Breast epithelium (tissue), 3 donors: ENCODE measurements around the gene CS.

Experiments used
- POLR2A ChIP-seq: fragments of 450-650 bp; IDR thresholded peaks from one replicate; pipeline ENCODE4 v1.6.1; 2016; ENCODE audit warnings: antibody characterized with exemption, mild to moderate bottlenecking, moderate library complexity
- TF ChIP-seq, protein P1 (sequence below), 3 donors: fragments of 450-650 bp; IDR thresholded peaks; one replicate each; pipeline ENCODE4 v1.5.1; 2016 to 2017; ENCODE audit warnings: antibody characterized with exemption in 3 of 3, mild to moderate bottlenecking in 3 of 3, moderate library complexity in 3 of 3

DNA sequence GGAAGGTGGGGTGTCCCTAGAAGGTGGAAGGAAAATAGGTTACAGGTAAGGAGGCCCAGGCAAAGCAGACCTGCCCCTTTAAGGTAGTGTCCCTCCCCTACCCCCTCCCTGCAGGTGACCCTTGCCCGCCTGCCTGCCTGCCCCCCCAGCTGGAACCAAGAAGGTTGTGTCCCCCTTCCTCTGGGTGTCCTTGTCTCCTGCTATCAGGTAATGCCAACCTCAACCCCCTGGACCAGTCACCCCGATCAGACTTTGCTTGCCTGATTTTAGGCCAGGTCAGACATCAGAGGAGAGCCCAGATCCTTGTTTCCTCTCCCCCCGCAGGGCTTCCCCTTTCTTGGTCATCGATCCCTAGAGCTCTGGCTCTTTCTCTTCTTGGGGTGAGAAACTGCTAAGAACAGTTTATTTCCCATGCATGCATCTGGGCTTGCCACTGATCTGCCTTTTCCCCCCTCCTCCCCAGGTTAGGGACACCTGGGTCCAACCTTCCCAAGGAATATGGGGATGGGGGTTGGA, 70.2 kb downstream of the CS start, which contains the start of gene SLC39A5:
- TF ChIP-seq POLR2A: no peak
- TF ChIP-seq, protein P1, sequence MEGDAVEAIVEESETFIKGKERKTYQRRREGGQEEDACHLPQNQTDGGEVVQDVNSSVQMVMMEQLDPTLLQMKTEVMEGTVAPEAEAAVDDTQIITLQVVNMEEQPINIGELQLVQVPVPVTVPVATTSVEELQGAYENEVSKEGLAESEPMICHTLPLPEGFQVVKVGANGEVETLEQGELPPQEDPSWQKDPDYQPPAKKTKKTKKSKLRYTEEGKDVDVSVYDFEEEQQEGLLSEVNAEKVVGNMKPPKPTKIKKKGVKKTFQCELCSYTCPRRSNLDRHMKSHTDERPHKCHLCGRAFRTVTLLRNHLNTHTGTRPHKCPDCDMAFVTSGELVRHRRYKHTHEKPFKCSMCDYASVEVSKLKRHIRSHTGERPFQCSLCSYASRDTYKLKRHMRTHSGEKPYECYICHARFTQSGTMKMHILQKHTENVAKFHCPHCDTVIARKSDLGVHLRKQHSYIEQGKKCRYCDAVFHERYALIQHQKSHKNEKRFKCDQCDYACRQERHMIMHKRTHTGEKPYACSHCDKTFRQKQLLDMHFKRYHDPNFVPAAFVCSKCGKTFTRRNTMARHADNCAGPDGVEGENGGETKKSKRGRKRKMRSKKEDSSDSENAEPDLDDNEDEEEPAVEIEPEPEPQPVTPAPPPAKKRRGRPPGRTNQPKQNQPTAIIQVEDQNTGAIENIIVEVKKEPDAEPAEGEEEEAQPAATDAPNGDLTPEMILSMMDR (IDR thresholded peaks at IDR 0.05): no peak
